ENCODE data around the gene CRIP1.

CRIP1 gene

GRCh38 chr14:105492031-105492970 lies 5.6 kb downstream of the CRIP1 start:
- no peak for DNase-seq (ENCODE audit: low read depth, low spot score)

GRCh38 chr14:105492971-105493871 lies 6.5 kb downstream of the CRIP1 start:
- no peak for DNase-seq (ENCODE audit: low read depth, low spot score)

GRCh38 chr14:105493921-105494605 lies 7.4 kb downstream of the CRIP1 start:
- no peak for DNase-seq (ENCODE audit: low read depth, low spot score)

GRCh38 chr14:105494606-105494929 lies 7.9 kb downstream of the CRIP1 start:
- no peak for DNase-seq (ENCODE audit: low read depth, low spot score)

- no peak for DNase-seq (ENCODE audit: low read depth, low spot score)
Measured at GRCh38 chr14:105495101-105495989, 8.7 kb downstream of the CRIP1 start.

- no peak for DNase-seq (ENCODE audit: low read depth, low spot score)
Measured at GRCh38 chr14:105495990-105496830, 9.5 kb downstream of the CRIP1 start.

GRCh38 chr14:105496831-105497591 lies 10.3 kb downstream of the CRIP1 start:
- no peak for DNase-seq (ENCODE audit: low read depth, low spot score)

GRCh38 chr14:105497671-105498429 lies 11.2 kb downstream of the CRIP1 start:
- DNase-seq (ENCODE audit: low read depth, low spot score) = no peak

GRCh38 chr14:105498430-105499255 lies 12.0 kb downstream of the CRIP1 start:
- no peak for DNase-seq (ENCODE audit: low read depth, low spot score)

- no peak for DNase-seq (ENCODE audit: low read depth, low spot score)
Measured at GRCh38 chr14:105499256-105500035, 12.8 kb downstream of the CRIP1 start.

GRCh38 chr14:105500036-105500725 lies 13.5 kb downstream of the CRIP1 start:
- no peak for DNase-seq (ENCODE audit: low read depth, low spot score)

- no peak for DNase-seq (ENCODE audit: low read depth, low spot score)
Measured at GRCh38 chr14:105500726-105501101, 14.0 kb downstream of the CRIP1 start.

- no peak for DNase-seq (ENCODE audit: low read depth, low spot score)
Measured at GRCh38 chr14:105501504-105502291, 15.0 kb downstream of the CRIP1 start.

GRCh38 chr14:105502446-105503295 lies 16.0 kb downstream of the CRIP1 start:
- no peak for DNase-seq (ENCODE audit: low read depth, low spot score)

GRCh38 chr14:105503296-105503640 lies 16.6 kb downstream of the CRIP1 start:
- no peak for DNase-seq (ENCODE audit: low read depth, low spot score)
